ENCODE measurements around the gene C18orf32. TPM values are rescaled to one million over a fixed set of nuclear protein-coding genes. Genes with fewer than 3 reads are reported as not detected.
"Not testable (repeated sequence)": the region's sequence is repeated elsewhere in the genome, so short reads cannot be mapped to it uniquely, and the experiment has no call there.

Gene C18orf32
- total RNA-seq, 2 donors from 2014 or later = 43.0 to 63.6 TPM

DNA sequence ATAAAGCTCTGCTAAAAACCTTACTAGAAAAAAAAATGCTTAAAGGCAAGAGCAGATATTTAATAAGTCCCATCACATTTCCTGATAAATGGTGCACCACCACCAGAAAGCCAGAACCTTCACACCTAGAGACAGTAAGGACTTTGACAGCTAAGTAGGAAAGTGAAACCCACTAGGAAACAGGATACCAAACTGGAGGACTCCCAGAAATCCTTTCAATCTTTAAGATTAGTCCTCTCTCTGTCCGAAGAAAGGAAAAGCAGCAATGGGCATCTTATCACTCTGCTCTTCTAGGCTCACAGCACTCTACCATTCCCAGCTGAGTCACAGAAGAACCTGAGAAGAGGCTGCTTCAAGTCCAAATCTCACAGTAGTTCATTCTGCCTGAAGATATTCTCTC, 30.2 kb downstream of the C18orf32 start:
- Histone ChIP-seq H3K27ac (no peak overlapping the region), H3K4me1 (peaks cover 5% of the 10 kb centered on the region), H3K9ac (ENCODE audit: low read depth in 2 of 2, low read length in 2 of 2) (no peak overlapping the region), H3K4me3 (no peak overlapping the region), H3K9me3 (no peaks in the 10 kb centered on the region), H3K27me3 (no peaks in the 10 kb centered on the region), H3K36me3 (no peaks in the 10 kb centered on the region)
- intact Hi-C loops (cut with DNase I) = no loop called here
- DNase-seq = no peak
- TF ChIP-seq, protein P1, sequence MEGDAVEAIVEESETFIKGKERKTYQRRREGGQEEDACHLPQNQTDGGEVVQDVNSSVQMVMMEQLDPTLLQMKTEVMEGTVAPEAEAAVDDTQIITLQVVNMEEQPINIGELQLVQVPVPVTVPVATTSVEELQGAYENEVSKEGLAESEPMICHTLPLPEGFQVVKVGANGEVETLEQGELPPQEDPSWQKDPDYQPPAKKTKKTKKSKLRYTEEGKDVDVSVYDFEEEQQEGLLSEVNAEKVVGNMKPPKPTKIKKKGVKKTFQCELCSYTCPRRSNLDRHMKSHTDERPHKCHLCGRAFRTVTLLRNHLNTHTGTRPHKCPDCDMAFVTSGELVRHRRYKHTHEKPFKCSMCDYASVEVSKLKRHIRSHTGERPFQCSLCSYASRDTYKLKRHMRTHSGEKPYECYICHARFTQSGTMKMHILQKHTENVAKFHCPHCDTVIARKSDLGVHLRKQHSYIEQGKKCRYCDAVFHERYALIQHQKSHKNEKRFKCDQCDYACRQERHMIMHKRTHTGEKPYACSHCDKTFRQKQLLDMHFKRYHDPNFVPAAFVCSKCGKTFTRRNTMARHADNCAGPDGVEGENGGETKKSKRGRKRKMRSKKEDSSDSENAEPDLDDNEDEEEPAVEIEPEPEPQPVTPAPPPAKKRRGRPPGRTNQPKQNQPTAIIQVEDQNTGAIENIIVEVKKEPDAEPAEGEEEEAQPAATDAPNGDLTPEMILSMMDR (IDR thresholded peaks at IDR 0.05) = no peak

GRCh38 chr18:49452534-49452933, 34.5 kb downstream of the C18orf32 start:
- H3K4me3 ChIP-seq; DNase-seq; H3K4me1 ChIP-seq; H3K9me3 ChIP-seq; H3K9ac ChIP-seq (ENCODE audit: low read depth in 2 of 2, low read length in 2 of 2); H3K27ac ChIP-seq; H3K36me3 ChIP-seq; H3K27me3 ChIP-seq; intact Hi-C loops (cut with DNase I): not testable (repeated sequence)

DNA sequence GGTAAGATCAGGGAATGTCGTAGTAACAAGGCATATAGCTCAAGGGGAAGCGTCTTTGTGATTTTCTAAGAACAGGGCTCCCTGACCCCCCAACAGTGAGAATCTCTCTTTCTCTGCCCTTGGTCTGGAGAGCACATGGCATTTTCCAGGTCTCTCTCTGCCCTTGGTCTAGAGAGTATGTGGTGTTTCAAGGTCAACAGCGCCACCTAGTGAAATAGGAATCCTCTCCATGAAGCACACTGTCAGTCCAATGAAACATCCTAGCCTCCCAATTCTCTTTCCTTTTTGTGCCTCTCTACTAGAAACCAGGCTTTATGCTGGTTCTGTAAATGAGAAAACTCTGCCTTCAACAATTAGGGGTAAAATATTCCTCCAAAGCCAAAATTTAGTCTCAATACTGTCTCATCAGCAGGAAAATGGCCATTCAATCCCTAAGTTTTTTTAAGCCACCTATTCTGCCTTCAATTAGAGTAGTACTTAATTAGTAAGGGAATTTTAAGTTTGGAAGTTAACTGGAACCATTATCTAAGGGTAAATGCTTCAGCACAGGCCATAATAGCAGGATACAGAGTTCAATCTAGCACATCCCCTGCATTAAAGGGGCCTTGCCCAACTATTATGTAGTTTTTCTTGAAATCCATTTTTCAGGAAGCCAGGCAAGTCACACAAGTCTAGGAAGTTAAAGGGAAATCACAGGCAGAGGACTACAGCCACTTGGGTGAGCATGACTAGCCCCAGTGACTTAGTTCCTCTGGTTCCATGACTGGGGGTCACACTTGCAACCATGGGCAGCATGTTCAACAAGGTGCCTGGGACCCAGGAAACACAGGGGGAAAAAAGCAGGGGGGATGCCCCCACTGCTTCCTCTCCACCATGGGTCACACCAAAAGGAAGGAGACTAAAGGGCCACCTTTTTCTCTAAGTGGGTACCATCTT, 39.0 kb downstream of the C18orf32 start:
- no peak overlapping the region for H3K9ac ChIP-seq (ENCODE audit: low read depth in 2 of 2, low read length in 2 of 2)
- intact Hi-C loops (cut with DNase I) = loop anchor here (10.0 kb wide), 1 partner anchor 773 kb away; no protein-coding TSS in a partner anchor
- no peaks in the 10 kb centered on the region for H3K9me3 ChIP-seq
- H3K4me3 ChIP-seq = no peak overlapping the region
- DNase-seq = peak; percentile 58
- no peaks in the 10 kb centered on the region for H3K4me1 ChIP-seq
- no peaks in the 10 kb centered on the region for H3K36me3 ChIP-seq
- TF ChIP-seq, protein P1 (IDR thresholded peaks at IDR 0.05) = peak; percentile 57
- H3K27me3 ChIP-seq = no peaks in the 10 kb centered on the region
- H3K27ac ChIP-seq = no peak overlapping the region

GRCh38 chr18:49446481-49446880, 40.6 kb downstream of the C18orf32 start:
- Histone ChIP-seq H3K9ac (ENCODE audit: low read depth in 2 of 2, low read length in 2 of 2) (no peak overlapping the region), H3K4me1 (no peaks in the 10 kb centered on the region), H3K27me3 (no peaks in the 10 kb centered on the region), H3K4me3 (no peak overlapping the region), H3K27ac (no peak overlapping the region), H3K36me3 (no peaks in the 10 kb centered on the region), H3K9me3 (no peaks in the 10 kb centered on the region)
- DNase-seq = no peak
- TF ChIP-seq, protein P1 (IDR thresholded peaks at IDR 0.05) = no peak
- intact Hi-C loops (cut with DNase I) = loop anchor here (10.0 kb wide), 1 partner anchor 772 kb away; no protein-coding TSS in a partner anchor

DNA sequence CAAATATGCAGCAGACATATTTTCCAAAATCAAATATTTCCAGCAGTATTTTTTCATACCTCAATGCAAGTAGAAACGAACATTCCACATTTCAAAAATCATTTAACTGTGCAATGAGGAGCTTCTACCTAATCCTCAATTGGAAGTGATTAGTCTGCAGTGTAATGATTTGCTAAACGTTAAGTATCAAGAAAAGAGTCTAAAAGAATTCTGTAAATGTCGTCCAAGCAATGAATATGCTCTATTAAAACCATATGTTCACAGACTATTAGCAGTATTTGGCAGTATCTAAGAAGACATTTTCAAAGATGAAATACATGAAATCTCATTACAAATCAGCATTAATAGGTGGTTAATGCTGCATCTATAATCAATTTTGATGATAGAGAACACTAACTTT, 42.5 kb downstream of the C18orf32 start:
- intact Hi-C loops (cut with DNase I) = loop anchor here (10.0 kb wide), 1 partner anchor 770 kb away; no protein-coding TSS in a partner anchor

More for the DNA sequence above, 42.5 kb downstream of the C18orf32 start:
- Histone ChIP-seq H3K27me3 (no peaks in the 10 kb centered on the region), H3K4me3 (no peak overlapping the region), H3K9me3 (no peaks in the 10 kb centered on the region), H3K36me3 (no peaks in the 10 kb centered on the region), H3K27ac (no peak overlapping the region), H3K9ac (ENCODE audit: low read depth in 2 of 2, low read length in 2 of 2) (no peak overlapping the region), H3K4me1 (no peaks in the 10 kb centered on the region)
- no peak for DNase-seq
- TF ChIP-seq, protein P1 (IDR thresholded peaks at IDR 0.05) = no peak

Measured in colonic mucosa (tissue), 4 donors.